HepG2 (cell line): ENCODE results near the gene NFATC2. TPM values are rescaled to one million over a fixed set of nuclear protein-coding genes. Genes with fewer than 3 reads are reported as not detected.

Experiments
- ATAC-seq: fragments of 200-7000 bp; cut with Tn5 transposase; 3 replicates; pipeline ENCODE4 v1.9.1; 2020; ENCODE audit warnings: mild to moderate bottlenecking, moderate library complexity
- BruUV-seq: library from RNA; stranded (reverse); fragments of 400-500 nt; replicated peaks from 2 replicates; lab custom pipeline; 2021; lab: Mats Ljungman, UMichigan
- CTCF ChIA-PET: fragments of 300-600 bp; formaldehyde crosslinking; extraction: SDS; loops from one replicate; lab custom pipeline; 2021; ENCODE audit warnings: low total read pairs, inconsistent platforms, low intra/inter-chr PET ratio; lab: Yijun Ruan, JAX
- POLR2A ChIA-PET: fragments of 350-600 bp; sonication (Branson Sonifier 250); formaldehyde crosslinking; loops from one replicate; lab custom pipeline; 2020; ENCODE audit warnings: antibody characterized with exemption, inconsistent platforms; lab: Yijun Ruan, JAX
- DNase-seq: peaks from one replicate; pipeline ENCODE4 v3.0.0-alpha.2; 2015; ENCODE audit warnings: low spot score
- FAIRE-seq: peaks from 3 replicates; lab custom pipeline; 2011; peaks lifted over from hg19 to GRCh38; lab: Jason Lieb, UNC
- H2AFZ ChIP-seq: one replicate; pipeline ENCODE4 v1.6.1; 2011; ENCODE audit warnings: low read length, inconsistent platforms
- H3K27ac ChIP-seq: fragments of 300-600 bp; 3 replicates; pipeline ENCODE4 v1.8.0; 2011; ENCODE audit warnings: mixed run types, mild to moderate bottlenecking, mixed read lengths, low read length, inconsistent platforms; ENCODE audit not compliant: insufficient read depth; ENCODE audit errors: extremely low read length
- H3K27me3 ChIP-seq, 2 experiments: fragments of 200-600 bp in 1 of 2; 2 replicates in 1 of 2; 3 replicates in 1 of 2; pipeline versions ENCODE4 v1.6.0 to v1.8.0; 2011; ENCODE audit warnings: low read length in 2 of 2, mild to moderate bottlenecking in 2 of 2, moderate library complexity in 2 of 2, inconsistent platforms in 1 of 2; ENCODE audit not compliant: insufficient read depth in 2 of 2, control insufficient read depth in 1 of 2
- H3K36me3 ChIP-seq, 2 experiments: fragments of 200-600 bp in 1 of 2; replicated peaks in 1 of 2; 2 replicates in 1 of 2; 3 replicates in 1 of 2; pipeline versions ENCODE4 v1.5.1 to v1.8.0; 2011; ENCODE audit warnings: low read length in 2 of 2, inconsistent platforms in 1 of 2; ENCODE audit not compliant: insufficient read depth in 2 of 2, control insufficient read depth in 1 of 2
- H3K4me1 ChIP-seq: 2 replicates; pipeline ENCODE4 v1.5.1; 2012; ENCODE audit warnings: low read length, inconsistent platforms; ENCODE audit not compliant: insufficient read depth
- H3K4me2 ChIP-seq: 2 replicates; pipeline ENCODE4 v1.6.0; 2011; ENCODE audit warnings: low read depth, low read length, inconsistent platforms
- H3K4me3 ChIP-seq, 3 experiments: fragments of 200-600 bp in 1 of 3; sonication (generic), shearing (Covaris generic) in 1 of 3; replicated peaks in 1 of 3; 2 replicates each; pipeline ENCODE4 v1.5.1; 2011 to 2016; ENCODE audit warnings: low read length in 3 of 3, inconsistent platforms in 2 of 3, low read depth in 2 of 3, mild to moderate bottlenecking in 2 of 3, control low read depth in 1 of 3, mixed read lengths in 1 of 3; ENCODE audit not compliant: insufficient read depth in 1 of 3
- H3K79me2 ChIP-seq: one replicate; pipeline ENCODE4 v1.6.1; 2011; ENCODE audit warnings: low read length, inconsistent platforms; ENCODE audit not compliant: insufficient read depth
- H3K9ac ChIP-seq: 2 replicates; pipeline ENCODE4 v1.6.0; 2011; ENCODE audit warnings: mild to moderate bottlenecking, low read depth, low read length, inconsistent platforms; ENCODE audit not compliant: insufficient read depth
- H3K9me3 ChIP-seq: 2 replicates; pipeline ENCODE4 v1.5.1; 2012; ENCODE audit warnings: mild to moderate bottlenecking, low read length
- H4K20me1 ChIP-seq: 2 replicates; pipeline ENCODE4 v1.6.0; 2011; ENCODE audit warnings: inconsistent platforms, mild to moderate bottlenecking, low read length, moderate library complexity; ENCODE audit not compliant: insufficient read depth
- ARNTL ChIP-seq: sonication (generic); formaldehyde crosslinking; IDR thresholded peaks from 2 replicates; pipeline ENCODE4 v1.4.0; 2020; ENCODE audit warnings: mild to moderate bottlenecking, missing genetic modification reagents
- BRD4 ChIP-seq: sonication (generic); formaldehyde crosslinking; IDR thresholded peaks from 2 replicates; pipeline ENCODE4 v1.4.0; 2020; ENCODE audit warnings: missing genetic modification reagents
- CENPT ChIP-seq: sonication (generic); formaldehyde crosslinking; IDR thresholded peaks from 2 replicates; pipeline ENCODE4 v1.8.0; 2022; ENCODE audit warnings: low read depth, mild to moderate bottlenecking, moderate library complexity, missing genetic modification reagents
- SATB2 ChIP-seq: sonication (generic); formaldehyde crosslinking; IDR thresholded peaks from 2 replicates; pipeline ENCODE4 v1.5.0; 2020; ENCODE audit warnings: missing genetic modification reagents
- ZBTB25 ChIP-seq: IDR thresholded peaks from 2 replicates; pipeline ENCODE4 v1.6.1; 2018; ENCODE audit warnings: missing genetic modification reagents
- ZBTB42 ChIP-seq: sonication (generic); formaldehyde crosslinking; IDR thresholded peaks from 2 replicates; pipeline ENCODE4 v1.5.0; 2020; ENCODE audit warnings: mild to moderate bottlenecking, missing genetic modification reagents
- ZFP1 ChIP-seq: IDR thresholded peaks from 2 replicates; pipeline ENCODE4 v1.6.1; 2016
- WGBS: methylation state at CpG from one replicate; pipeline ENCODE4 v1.1.6; 2017; ENCODE audit warnings: low lambda C conversion rate; 5-methylcytosine and 5-hydroxymethylcytosine counted together
- in situ Hi-C: cut with HindIII; loops from 2 replicates; pipeline ENCODE4 v1.10.0; 2017; ENCODE audit warnings: low pct_unique_long_range_greater_than_20kb; ENCODE audit not compliant: extremely low pct_ligation_motif_present
- intact Hi-C: fragments of 100-400 bp; cut with micrococcal nuclease; formaldehyde crosslinking; loops from one replicate; pipeline ENCODE4 v1.10.0; 2022; ENCODE audit not compliant: unreplicated experiment
- polyA plus RNA-seq, 8 experiments: library from polyadenylated mRNA; depleted of rRNA in 3 of 8; stranded (reverse) in 7 of 8; unstranded in 1 of 8; fragments of >200 nt; fragmentation: Illumina TruSeq in 4 of 8; extraction: Trizol in 4 of 8; gene quantifications; 2 replicates each; pipeline versions ENCODE4 v1.2.1 to v1.2.3, GENCODE V29; 2011 to 2016; ENCODE audit warnings: low read depth in 4 of 8, missing spikeins in 1 of 8, mixed read lengths in 1 of 8; ENCODE audit not compliant: insufficient read depth in 1 of 8
- total RNA-seq, 5 experiments: library from RNA; depleted of rRNA; stranded (reverse); fragments of >200 nt; fragmentation: Illumina TruSeq; extraction: Trizol; gene quantifications; 2 replicates each; pipeline ENCODE4 v1.2.3, GENCODE V29; 2016; ENCODE audit warnings: low read depth in 1 of 5

The NFATC2 gene
- total and polyA plus RNA-seq, 2 of the 13 experiments (the other 11 are each of a cell fraction or from before 2014, with no cell fraction given): 1.9 to 3.3 TPM

GRCh38 chr20:51454250-51454865 is 88.2 kb downstream of the NFATC2 start:
- H3K27me3 ChIP-seq: no peaks in the 10 kb centered on the region
- H3K4me2 ChIP-seq: no peak overlapping the region
- CTCF ChIA-PET: no interaction called here
- DNase-seq (no peak), ATAC-seq (no peak), FAIRE-seq (no peak)
- no peak overlapping the region for H3K9ac ChIP-seq
- no peak overlapping the region for H2AFZ ChIP-seq
- 97% methylated on average over 9 of the region's 9 CpGs for WGBS
- H3K9me3 ChIP-seq: peaks cover 7% of the 10 kb centered on the region; the same call in 1 of the 2 replicates
- H3K36me3 ChIP-seq: peaks cover 4 to 32% of the 10 kb centered on the region in 2 experiments; a peak in 4 of 5 replicates
- intact Hi-C loops: loop anchor here (10.0 kb wide), 1 partner anchor 70 kb away; no protein-coding TSS in a partner anchor
- no peak overlapping the region for H3K27ac ChIP-seq
- no peak overlapping the region for H3K4me3 ChIP-seq
- in situ Hi-C loops: no loop called here
- peaks cover 10% of the 10 kb centered on the region for H3K4me1 ChIP-seq
- no TSS peak for BruUV-seq
- POLR2A ChIA-PET: no interaction called here
- no peaks in the 10 kb centered on the region for H3K79me2 ChIP-seq
- TF ChIP-seq ZBTB42 (no peak), ZFP1 (CRISPR knock-in tag) (peak; percentile 95; the same call in 1 of the 2 replicates), CENPT (no peak), SATB2 (CRISPR knock-in tag) (no peak)
- H4K20me1 ChIP-seq: no peaks in the 10 kb centered on the region; the same call in 1 of the 2 replicates

GRCh38 chr20:51452734-51453365 is 89.7 kb downstream of the NFATC2 start:
- no peak for TF ChIP-seq ARNTL (CRISPR knock-in tag)
- no peak for TF ChIP-seq ZBTB25
- TF ChIP-seq BRD4 (CRISPR knock-in tag): no peak
- BruUV-seq: no TSS peak
- no peak overlapping the region for H3K27ac ChIP-seq
- no peak for DNase-seq
- H3K79me2 ChIP-seq: no peaks in the 10 kb centered on the region
- CTCF ChIA-PET: no interaction called here
- in situ Hi-C loops: no loop called here
- POLR2A ChIA-PET: no interaction called here
- no peak overlapping the region for H3K4me2 ChIP-seq
- no peaks in the 10 kb centered on the region; the same call in 1 of the 2 replicates for H4K20me1 ChIP-seq
- peaks cover 4 to 33% of the 10 kb centered on the region in 2 experiments; a peak in 4 of 5 replicates for H3K36me3 ChIP-seq
- no peaks in the 10 kb centered on the region for H3K27me3 ChIP-seq
- no peak for FAIRE-seq
- peaks cover 7% of the 10 kb centered on the region; the same call in 1 of the 2 replicates for H3K9me3 ChIP-seq
- 98% methylated on average over 13 of the region's 13 CpGs for WGBS
- no peak for ATAC-seq
- intact Hi-C loops: loop anchor here (10.0 kb wide), 1 partner anchor 68 kb away; no protein-coding TSS in a partner anchor
- no peak overlapping the region for H3K9ac ChIP-seq
- H2AFZ ChIP-seq: no peak overlapping the region
- peaks cover 13% of the 10 kb centered on the region for H3K4me1 ChIP-seq
- no peak overlapping the region for H3K4me3 ChIP-seq
